Measurements from ENCODE around the gene OR6V1. TPM values are rescaled to one million over a fixed set of nuclear protein-coding genes. Genes with fewer than 3 reads are reported as not detected.

OR6V1 gene
- total RNA-seq, 1 experiment from 2014 or later = not detected

GRCh38 chr7:143042790-143043271, 9.3 kb upstream of the OR6V1 start:
- Histone ChIP-seq H2AFZ (ENCODE audit: low read depth, low read length, poor library complexity, severe bottlenecking) (no peak overlapping the region), H4K20me1 (ENCODE audit: insufficient read depth) (no peaks in the 10 kb centered on the region), H3K4me3 (replicated peaks in 1 of 2; ENCODE audit: low read depth in 1 of 2, low read length in 2 of 2) (no peak overlapping the region), H3K9ac (ENCODE audit: low read length) (no peak overlapping the region), H3K79me2 (ENCODE audit: insufficient read depth, low read length) (no peaks in the 10 kb centered on the region), H3K36me3 (ENCODE audit: control insufficient read depth in 1 of 2, insufficient read depth in 2 of 2, low read length in 2 of 2) (no peaks in the 10 kb centered on the region), H3K9me3 (ENCODE audit: control insufficient read depth in 1 of 2, insufficient read depth in 1 of 2, low read depth in 1 of 2, low read length in 2 of 2) (no peaks in the 10 kb centered on the region), H3K27ac (ENCODE audit: low read depth, low read length) (no peak overlapping the region), H3K4me2 (ENCODE audit: low read length) (no peak overlapping the region), H3K27me3 (ENCODE audit: insufficient read depth, low read length) (peaks cover 6% of the 10 kb centered on the region; the same call in 1 of the 2 replicates), H3K9me2 (ENCODE audit: insufficient read depth) (no peaks in the 10 kb centered on the region), H3K4me1 (ENCODE audit: control insufficient read depth in 1 of 2, insufficient read depth in 2 of 2, low read length in 2 of 2) (no peaks in the 10 kb centered on the region)
- intact Hi-C loops (cut with micrococcal nuclease) = no loop called here
- CTCF ChIA-PET = interaction anchor here (1.6 kb wide), 1 partner anchor 172 kb away, joined by 5 read pairs; no protein-coding TSS in a partner anchor
- DNase-seq (ENCODE audit: low read depth, low spot score) (no peak), ATAC-seq (no peak)
- RAD21 ChIA-PET (ENCODE audit: low non-redundant PET in 1 of 2, low total read pairs in 2 of 2, uncharacterized antibody in 2 of 2, unreplicated experiment in 2 of 2) = no interaction called here
- TF ChIP-seq CTCF (IDR thresholded peaks at IDR 0.05 in 2 of 3, conservative IDR thresholded peaks at IDR 0.05 in 1 of 3; ENCODE audit: borderline replicate concordance in 1 of 3, insufficient read depth in 1 of 3, low read depth in 2 of 3, low read length in 2 of 3) (no peak), SIN3A (IDR thresholded peaks at IDR 0.05; ENCODE audit: low read depth) (no peak), CEBPB (IDR thresholded peaks at IDR 0.05; ENCODE audit: low read depth) (no peak)
- POLR2A ChIA-PET = no interaction called here
- BruUV-seq (replicated peaks) = no TSS peak

- H2AFZ ChIP-seq (ENCODE audit: low read depth, low read length, poor library complexity, severe bottlenecking) = no peak overlapping the region
- no peaks in the 10 kb centered on the region for H4K20me1 ChIP-seq (ENCODE audit: insufficient read depth)
- RAD21 ChIA-PET (ENCODE audit: low non-redundant PET in 1 of 2, low total read pairs in 2 of 2, uncharacterized antibody in 2 of 2, unreplicated experiment in 2 of 2) = no interaction called here
- H3K4me3 ChIP-seq (replicated peaks in 1 of 2; ENCODE audit: low read depth in 1 of 2, low read length in 2 of 2) = no peak overlapping the region
- H3K9me2 ChIP-seq (ENCODE audit: insufficient read depth) = no peaks in the 10 kb centered on the region
- no peak for TF ChIP-seq RAD21 (IDR thresholded peaks at IDR 0.05; ENCODE audit: low read depth)
- TF ChIP-seq SP1 (IDR thresholded peaks at IDR 0.05; ENCODE audit: low read depth) = no peak
- TF ChIP-seq CTCF (IDR thresholded peaks at IDR 0.05 in 2 of 3, conservative IDR thresholded peaks at IDR 0.05 in 1 of 3; ENCODE audit: borderline replicate concordance in 1 of 3, insufficient read depth in 1 of 3, low read depth in 2 of 3, low read length in 2 of 3) = no peak
- no peak for TF ChIP-seq EGR1 (IDR thresholded peaks at IDR 0.05; ENCODE audit: low read depth)
- TF ChIP-seq ZFX (IDR thresholded peaks at IDR 0.05) = no peak
- TF ChIP-seq CEBPB (IDR thresholded peaks at IDR 0.05; ENCODE audit: low read depth) = no peak
- TF ChIP-seq EZH2 (IDR thresholded peaks at IDR 0.05) = no peak
- no peak for TF ChIP-seq SIN3A (IDR thresholded peaks at IDR 0.05; ENCODE audit: low read depth)
- TF ChIP-seq MAX (IDR thresholded peaks at IDR 0.05) = no peak
- no peak for TF ChIP-seq ZNF274 (IDR thresholded peaks at IDR 0.05; ENCODE audit: low read depth, low read length)
- no peak for TF ChIP-seq SRF (IDR thresholded peaks at IDR 0.05; ENCODE audit: low read depth)
- no peak overlapping the region for H3K9ac ChIP-seq (ENCODE audit: low read length)
- peaks cover 6% of the 10 kb centered on the region; the same call in 1 of the 2 replicates for H3K27me3 ChIP-seq (ENCODE audit: insufficient read depth, low read length)
- POLR2A ChIA-PET = no interaction called here
- H3K4me2 ChIP-seq (ENCODE audit: low read length) = no peak overlapping the region
- CTCF ChIA-PET = interaction anchor here (1.6 kb wide), 1 partner anchor 172 kb away, joined by 5 read pairs; no protein-coding TSS in a partner anchor
- ATAC-seq (no peak), DNase-seq (ENCODE audit: low read depth, low spot score) (no peak)
- no TSS peak for BruUV-seq (replicated peaks)
- H3K27ac ChIP-seq (ENCODE audit: low read depth, low read length) = no peak overlapping the region
- H3K36me3 ChIP-seq (ENCODE audit: control insufficient read depth in 1 of 2, insufficient read depth in 2 of 2, low read length in 2 of 2) = no peaks in the 10 kb centered on the region
- H3K4me1 ChIP-seq (ENCODE audit: control insufficient read depth in 1 of 2, insufficient read depth in 2 of 2, low read length in 2 of 2) = no peaks in the 10 kb centered on the region
- intact Hi-C loops (cut with micrococcal nuclease) = no loop called here
- H3K9me3 ChIP-seq (ENCODE audit: control insufficient read depth in 1 of 2, insufficient read depth in 1 of 2, low read depth in 1 of 2, low read length in 2 of 2) = no peaks in the 10 kb centered on the region
- no peaks in the 10 kb centered on the region for H3K79me2 ChIP-seq (ENCODE audit: insufficient read depth, low read length)
Observed at GRCh38 chr7:143043391-143043790, 8.8 kb upstream of the OR6V1 start.
